BLaER1 treated with 17β-estradiol and CSF1 and Interleukin-3, amounts not matched to agents 10 nM and 100 nM (cell line): Measurements from ENCODE around the gene TNFRSF6B.

Experiments
- H3K27ac ChIP-seq, 11 experiments: shearing (Covaris generic); formaldehyde crosslinking; 2 replicates each; pipeline ENCODE4 v1.8.1; 2022
- H3K27me3 ChIP-seq, 11 experiments: shearing (Covaris generic); formaldehyde crosslinking; 2 replicates each; pipeline ENCODE4 v1.8.1; 2022
- H3K36me3 ChIP-seq, 11 experiments: shearing (Covaris generic); formaldehyde crosslinking; 2 replicates each; pipeline ENCODE4 v1.8.1; 2022
- H3K4me1 ChIP-seq, 10 experiments: shearing (Covaris generic); formaldehyde crosslinking; 2 replicates each; pipeline ENCODE4 v1.8.1; 2022
- H3K4me2 ChIP-seq, 11 experiments: shearing (Covaris generic); formaldehyde crosslinking; 2 replicates each; pipeline ENCODE4 v1.8.1; 2022
- H3K4me3 ChIP-seq, 10 experiments: shearing (Covaris generic); formaldehyde crosslinking; 2 replicates each; pipeline ENCODE4 v1.8.1; 2022
- H3K9ac ChIP-seq, 11 experiments: shearing (Covaris generic); formaldehyde crosslinking; 2 replicates each; pipeline ENCODE4 v1.8.1; 2022
- H3K9me3 ChIP-seq, 11 experiments: shearing (Covaris generic); formaldehyde crosslinking; replicated peaks in 1 of 11; 2 replicates each; pipeline ENCODE4 v1.8.1; 2022
- H4K20me1 ChIP-seq, 11 experiments: shearing (Covaris generic); formaldehyde crosslinking; 2 replicates each; pipeline ENCODE4 v1.8.1; 2022
- Cebpa-rat ChIP-seq, 11 experiments: shearing (Covaris generic); IDR thresholded peaks; 2 replicates each; pipeline ENCODE4 v1.8.1; 2022

TNFRSF6B gene

DNA sequence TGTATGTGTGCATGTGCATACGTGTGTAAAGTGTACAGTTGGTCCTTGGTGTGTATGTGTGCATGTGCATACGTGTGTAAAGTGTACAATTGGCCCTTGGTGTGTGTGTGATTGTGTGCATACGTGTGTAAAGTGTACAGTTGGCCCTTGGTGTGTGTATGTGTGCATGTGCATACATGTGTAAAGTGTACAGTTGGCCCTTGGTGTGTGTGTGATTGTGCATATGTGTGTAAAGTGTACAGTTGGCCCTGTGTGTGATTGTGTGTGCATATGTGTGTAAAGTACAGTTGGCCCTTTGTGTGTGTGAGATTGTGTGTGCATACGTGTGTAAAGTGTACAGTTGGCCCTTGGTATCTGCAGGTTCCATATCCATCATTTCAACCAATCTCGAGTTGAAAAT is 35.0 kb downstream of the TNFRSF6B start:
- no peak for TF ChIP-seq Cebpa-rat (IDR thresholded peaks at IDR 0.05)
- Histone ChIP-seq H3K4me3 (no peak overlapping the region), H4K20me1 (peaks cover 14 to 100% (median 52%) of the 10 kb centered on the region in 11 experiments; a peak in 21 of 22 replicates), H3K27me3 (peaks cover 0 to 5% (median 0%) of the 10 kb centered on the region in 11 experiments; a peak in 5 of 22 replicates), H3K4me1 (peaks cover 60 to 97% (median 94%) of the 10 kb centered on the region in 10 experiments), H3K9ac (peak overlapping the region in 6 of 11 experiments; percentile 53 to 81 (median 62); a peak in 8 of 22 replicates), H3K9me3 (peaks cover 0 to 13% (median 9%) of the 10 kb centered on the region in 11 experiments; a peak in 19 of 22 replicates), H3K27ac (peak overlapping the region in 7 of 11 experiments; percentile 79 to 96 (median 87); a peak in 12 of 22 replicates), H3K4me2 (peak overlapping the region in 10 of 11 experiments; percentile 63 to 90 (median 80); a peak in 19 of 22 replicates), H3K36me3 (peaks cover 45 to 63% (median 53%) of the 10 kb centered on the region in 11 experiments)

GRCh38 chr20:63732118-63733095 is 36.0 kb downstream of the TNFRSF6B start:
- no peak for TF ChIP-seq Cebpa-rat (IDR thresholded peaks at IDR 0.05)
- Histone ChIP-seq H3K9me3 (peaks cover 0 to 3% (median 0%) of the 10 kb centered on the region in 11 experiments; a peak in 8 of 22 replicates), H3K9ac (no peak overlapping the region), H3K36me3 (peaks cover 35 to 55% (median 43%) of the 10 kb centered on the region in 11 experiments), H4K20me1 (peaks cover 17 to 100% (median 62%) of the 10 kb centered on the region in 11 experiments; a peak in 21 of 22 replicates), H3K27me3 (peaks cover 0 to 15% (median 0%) of the 10 kb centered on the region in 11 experiments; a peak in 7 of 22 replicates), H3K4me3 (no peak overlapping the region), H3K4me2 (peak overlapping the region in 7 of 11 experiments; percentile 74 to 99 (median 81); a peak in 13 of 22 replicates), H3K4me1 (peaks cover 64 to 100% (median 97%) of the 10 kb centered on the region in 10 experiments), H3K27ac (peak overlapping the region in 3 of 11 experiments; percentile 30 to 86 (median 43); a peak in 5 of 22 replicates)

DNA sequence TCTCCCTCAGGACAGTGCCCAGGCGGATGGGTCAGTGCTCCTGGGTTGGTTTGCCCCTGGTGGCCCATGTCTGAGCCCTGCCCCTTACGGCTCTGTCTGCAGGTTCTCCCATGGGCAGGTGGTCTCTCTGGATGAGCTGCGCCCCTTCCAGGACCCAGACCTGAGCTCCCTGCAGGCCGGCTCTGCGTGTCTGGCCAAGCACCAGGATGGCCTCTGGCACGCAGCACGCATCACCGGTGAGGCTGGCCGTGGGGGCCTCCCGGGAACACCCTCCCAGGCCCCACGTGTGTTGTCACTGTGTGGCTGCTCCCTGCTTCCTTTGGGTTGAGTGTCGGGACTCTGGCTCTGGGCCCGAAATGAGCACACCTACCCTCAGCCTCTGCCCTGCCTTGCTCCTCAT is 36.7 kb downstream of the TNFRSF6B start:
- peak overlapping the region in 5 of 11 experiments; percentile 19 to 76 (median 37); a peak in 5 of 22 replicates for H3K27ac ChIP-seq
- H3K4me2 ChIP-seq = peak overlapping the region in 6 of 11 experiments; percentile 24 to 99 (median 44); a peak in 9 of 22 replicates
- H3K36me3 ChIP-seq = peaks cover 34 to 55% (median 39%) of the 10 kb centered on the region in 11 experiments
- peak overlapping the region in 2 of 11 experiments; percentile 24 to 40; a peak in 4 of 22 replicates for H3K9ac ChIP-seq
- H3K27me3 ChIP-seq = peaks cover 0 to 20% (median 0%) of the 10 kb centered on the region in 11 experiments; a peak in 7 of 22 replicates
- peaks cover 19 to 97% (median 65%) of the 10 kb centered on the region in 11 experiments; a peak in 21 of 22 replicates for H4K20me1 ChIP-seq
- no peaks in the 10 kb centered on the region for H3K9me3 ChIP-seq
- no peak overlapping the region for H3K4me3 ChIP-seq
- TF ChIP-seq Cebpa-rat (IDR thresholded peaks at IDR 0.05) = no peak
- peaks cover 60 to 99% (median 96%) of the 10 kb centered on the region in 10 experiments for H3K4me1 ChIP-seq

DNA sequence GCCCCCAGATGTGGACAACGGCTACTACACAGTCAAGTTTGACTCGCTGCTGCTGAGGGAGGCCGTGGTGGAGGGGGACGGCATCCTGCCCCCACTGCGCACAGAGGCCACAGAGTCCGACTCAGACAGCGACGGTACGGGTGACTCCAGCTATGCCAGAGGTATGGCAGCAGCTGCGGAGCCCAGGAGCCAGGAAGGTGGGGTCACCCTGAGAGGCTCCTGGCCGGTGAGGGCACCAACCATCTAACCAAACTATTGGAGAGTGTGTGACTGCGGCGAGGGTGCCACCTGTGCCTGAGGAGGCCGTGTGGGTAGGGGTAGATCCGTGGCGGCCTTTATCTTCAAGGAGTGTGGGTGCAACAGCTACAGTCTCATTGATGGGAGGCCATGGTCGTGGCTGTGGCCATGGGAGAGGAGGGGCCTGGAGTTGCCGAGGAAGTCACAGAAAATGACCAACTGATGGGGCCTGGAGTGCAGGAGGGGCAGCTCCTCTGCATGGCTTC is 37.2 kb downstream of the TNFRSF6B start:
- peaks cover 24 to 97% (median 71%) of the 10 kb centered on the region in 11 experiments for H4K20me1 ChIP-seq

DNA sequence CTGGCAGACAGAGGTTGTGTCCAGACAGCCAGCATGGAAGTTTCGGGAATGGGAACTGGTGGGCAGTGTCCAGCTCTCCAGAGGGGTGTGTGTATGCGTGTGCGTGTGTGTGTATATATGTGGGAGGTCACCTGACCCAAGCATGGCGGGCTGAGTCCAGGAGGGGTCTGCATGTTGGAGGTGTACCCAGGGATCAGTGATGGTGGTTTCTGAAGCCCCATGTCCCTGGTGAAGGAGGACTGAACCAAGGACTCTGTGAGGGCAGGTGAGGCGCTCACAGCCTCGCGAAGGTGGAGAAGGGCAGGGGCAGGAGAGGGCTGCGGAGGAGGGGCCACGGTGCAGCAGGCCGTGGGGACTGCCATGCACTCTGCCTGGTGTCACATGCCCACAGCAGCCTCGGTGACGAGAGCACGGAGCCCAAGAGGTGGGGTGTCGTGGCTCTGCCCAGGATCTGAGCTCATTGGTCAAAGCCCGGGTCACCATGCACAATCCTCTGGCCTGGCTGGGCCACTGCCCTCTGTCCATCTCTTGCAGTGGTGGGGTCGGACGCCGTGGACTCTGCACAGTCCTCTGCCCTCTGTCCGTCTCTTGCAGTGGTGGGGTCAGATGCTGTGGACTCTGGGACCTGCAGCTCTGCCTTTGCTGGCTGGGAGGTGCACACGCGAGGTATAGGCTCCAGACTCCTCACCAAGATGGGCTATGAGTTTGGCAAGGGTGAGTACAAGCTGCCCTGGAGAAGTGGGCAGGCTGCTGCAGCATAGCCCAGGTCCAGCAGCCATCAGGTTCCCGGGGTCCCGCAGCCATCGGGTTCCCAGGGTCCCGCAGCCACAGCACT is 37.9 kb downstream of the TNFRSF6B start:
- H3K9me3 ChIP-seq = no peaks in the 10 kb centered on the region
- peaks cover 31 to 97% (median 78%) of the 10 kb centered on the region in 11 experiments for H4K20me1 ChIP-seq
- peak overlapping the region in 4 of 11 experiments; percentile 74 to 79 (median 76); a peak in 6 of 22 replicates for H3K27ac ChIP-seq
- peaks cover 61 to 99% (median 96%) of the 10 kb centered on the region in 10 experiments for H3K4me1 ChIP-seq
- no peak for TF ChIP-seq Cebpa-rat (IDR thresholded peaks at IDR 0.05)
- peaks cover 0 to 27% (median 0%) of the 10 kb centered on the region in 11 experiments; a peak in 7 of 22 replicates for H3K27me3 ChIP-seq
- no peak overlapping the region for H3K4me3 ChIP-seq
- peaks cover 34 to 55% (median 39%) of the 10 kb centered on the region in 11 experiments for H3K36me3 ChIP-seq
- peak overlapping the region in 10 of 11 experiments; percentile 95 to 100 (median 99); a peak in 18 of 22 replicates for H3K4me2 ChIP-seq
- peak overlapping the region in 3 of 11 experiments; percentile 49 to 74 (median 53); a peak in 4 of 22 replicates for H3K9ac ChIP-seq

More for the DNA sequence above, 37.2 kb downstream of the TNFRSF6B start:
- Histone ChIP-seq H3K4me1 (peaks cover 60 to 99% (median 96%) of the 10 kb centered on the region in 10 experiments), H3K9me3 (no peaks in the 10 kb centered on the region), H3K4me2 (peak overlapping the region in 6 of 11 experiments; percentile 24 to 100 (median 70); a peak in 10 of 22 replicates), H3K27ac (peak overlapping the region in 5 of 11 experiments; percentile 19 to 76 (median 37); a peak in 6 of 22 replicates), H3K36me3 (peaks cover 34 to 55% (median 39%) of the 10 kb centered on the region in 11 experiments), H3K27me3 (peaks cover 0 to 25% (median 0%) of the 10 kb centered on the region in 11 experiments; a peak in 7 of 22 replicates), H3K9ac (peak overlapping the region in 2 of 11 experiments; percentile 24 to 40; a peak in 3 of 22 replicates), H3K4me3 (no peak overlapping the region)
- TF ChIP-seq Cebpa-rat (IDR thresholded peaks at IDR 0.05) = no peak

- H4K20me1 ChIP-seq = peaks cover 31 to 91% (median 78%) of the 10 kb centered on the region in 11 experiments
- H3K4me3 ChIP-seq = no peak overlapping the region; a peak in 1 of 20 replicates
- no peak for TF ChIP-seq Cebpa-rat (IDR thresholded peaks at IDR 0.05)
- peaks cover 0 to 27% (median 0%) of the 10 kb centered on the region in 11 experiments; a peak in 7 of 22 replicates for H3K27me3 ChIP-seq
- H3K4me1 ChIP-seq = peaks cover 52 to 91% (median 87%) of the 10 kb centered on the region in 10 experiments
- no peaks in the 10 kb centered on the region for H3K9me3 ChIP-seq
- peak overlapping the region; percentile 95 to 100 (median 99) for H3K4me2 ChIP-seq
- peak overlapping the region in 7 of 11 experiments; percentile 1 to 79 (median 74); a peak in 12 of 22 replicates for H3K27ac ChIP-seq
- peaks cover 27 to 47% (median 33%) of the 10 kb centered on the region in 11 experiments for H3K36me3 ChIP-seq
- peak overlapping the region in 8 of 11 experiments; percentile 7 to 90 (median 64); a peak in 9 of 22 replicates for H3K9ac ChIP-seq
Measured at GRCh38 chr20:63734946-63735858, 38.8 kb downstream of the TNFRSF6B start.
